ENCODE measurements around the gene MRPS7. TPM values are rescaled to one million over a fixed set of nuclear protein-coding genes. Genes with fewer than 3 reads are reported as not detected.
A peak's percentile ranks its signal among the peaks of the same experiment; 100 is the strongest.
"Not testable (repeated sequence)": the region's sequence is repeated elsewhere in the genome, so short reads cannot be mapped to it uniquely, and the experiment has no call there.

The MRPS7 gene
- total RNA-seq, 1 donor: 31.0 TPM

DNA sequence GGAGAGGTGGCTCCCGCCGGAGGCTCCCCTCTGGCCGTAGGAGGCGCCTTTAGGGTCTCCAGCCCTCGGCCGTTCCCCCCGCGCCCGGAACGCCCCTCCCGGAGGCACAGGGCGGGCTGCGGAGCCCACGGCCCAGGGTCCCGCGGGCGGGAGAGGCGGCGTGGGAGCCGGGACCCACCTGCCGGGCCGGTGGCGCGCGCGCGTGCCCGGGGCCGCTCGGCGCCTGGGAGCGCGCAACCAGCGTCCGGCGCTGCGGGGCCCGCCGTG lies 9.2 kb downstream of the MRPS7 start, which contains the start of gene MIF4GD:
MIF4GD (minus strand) TSS at position 266 of the 267 bp plus-strand sequence. CDS start 1,036 bp downstream, outside the sequence.
- H3K4me3 ChIP-seq (ENCODE audit: low read depth, low read length): peak within 1 kb of the TSS; percentile 80
- TF ChIP-seq, protein P1, sequence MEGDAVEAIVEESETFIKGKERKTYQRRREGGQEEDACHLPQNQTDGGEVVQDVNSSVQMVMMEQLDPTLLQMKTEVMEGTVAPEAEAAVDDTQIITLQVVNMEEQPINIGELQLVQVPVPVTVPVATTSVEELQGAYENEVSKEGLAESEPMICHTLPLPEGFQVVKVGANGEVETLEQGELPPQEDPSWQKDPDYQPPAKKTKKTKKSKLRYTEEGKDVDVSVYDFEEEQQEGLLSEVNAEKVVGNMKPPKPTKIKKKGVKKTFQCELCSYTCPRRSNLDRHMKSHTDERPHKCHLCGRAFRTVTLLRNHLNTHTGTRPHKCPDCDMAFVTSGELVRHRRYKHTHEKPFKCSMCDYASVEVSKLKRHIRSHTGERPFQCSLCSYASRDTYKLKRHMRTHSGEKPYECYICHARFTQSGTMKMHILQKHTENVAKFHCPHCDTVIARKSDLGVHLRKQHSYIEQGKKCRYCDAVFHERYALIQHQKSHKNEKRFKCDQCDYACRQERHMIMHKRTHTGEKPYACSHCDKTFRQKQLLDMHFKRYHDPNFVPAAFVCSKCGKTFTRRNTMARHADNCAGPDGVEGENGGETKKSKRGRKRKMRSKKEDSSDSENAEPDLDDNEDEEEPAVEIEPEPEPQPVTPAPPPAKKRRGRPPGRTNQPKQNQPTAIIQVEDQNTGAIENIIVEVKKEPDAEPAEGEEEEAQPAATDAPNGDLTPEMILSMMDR (IDR thresholded peaks at IDR 0.05; ENCODE audit: insufficient read depth, low read length): no peak
- no peak for DNase-seq (ENCODE audit: low read depth)

DNA sequence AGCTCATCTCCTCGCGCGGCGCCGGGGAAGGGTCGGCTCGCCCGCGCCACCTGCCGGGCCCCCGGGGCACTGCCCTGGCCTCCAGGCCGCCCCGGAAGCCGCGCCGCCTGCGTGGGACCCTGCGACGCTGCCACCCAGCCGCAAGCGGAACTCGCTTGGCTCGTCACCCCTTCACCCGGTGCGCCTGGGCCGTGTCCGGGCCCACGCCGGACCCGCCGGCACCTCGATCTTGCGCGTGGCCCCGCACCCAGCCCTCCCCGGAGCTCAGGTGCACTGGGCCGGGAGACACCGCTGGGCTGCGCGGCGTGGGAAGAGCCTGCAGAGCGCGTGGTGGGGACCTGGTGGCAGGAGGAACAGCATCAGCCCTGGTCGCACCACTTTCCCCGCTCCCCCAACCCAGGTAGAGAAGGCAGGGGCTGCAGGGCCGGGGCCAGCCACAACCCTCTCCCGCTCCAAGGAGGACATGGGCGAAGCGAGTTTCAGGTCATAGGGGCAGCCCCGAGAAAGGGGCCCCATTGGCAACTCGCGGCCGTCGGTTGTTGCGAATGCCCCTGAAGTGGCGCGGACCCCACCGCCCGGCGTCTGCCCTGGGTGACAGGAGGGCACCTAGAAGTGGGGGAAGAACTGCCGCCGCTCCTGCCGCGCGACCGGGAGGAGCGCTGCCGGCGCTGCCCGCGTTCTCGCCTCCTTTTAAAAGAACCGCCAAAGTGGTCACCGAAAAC lies 9.7 kb downstream of the MRPS7 start:
- TF ChIP-seq, protein P1 (IDR thresholded peaks at IDR 0.05; ENCODE audit: insufficient read depth, low read length): peak; percentile 47
- H3K4me3 ChIP-seq (ENCODE audit: low read depth, low read length): peak overlapping the region; percentile 80
- DNase-seq (ENCODE audit: low read depth): peak; percentile 43

DNA sequence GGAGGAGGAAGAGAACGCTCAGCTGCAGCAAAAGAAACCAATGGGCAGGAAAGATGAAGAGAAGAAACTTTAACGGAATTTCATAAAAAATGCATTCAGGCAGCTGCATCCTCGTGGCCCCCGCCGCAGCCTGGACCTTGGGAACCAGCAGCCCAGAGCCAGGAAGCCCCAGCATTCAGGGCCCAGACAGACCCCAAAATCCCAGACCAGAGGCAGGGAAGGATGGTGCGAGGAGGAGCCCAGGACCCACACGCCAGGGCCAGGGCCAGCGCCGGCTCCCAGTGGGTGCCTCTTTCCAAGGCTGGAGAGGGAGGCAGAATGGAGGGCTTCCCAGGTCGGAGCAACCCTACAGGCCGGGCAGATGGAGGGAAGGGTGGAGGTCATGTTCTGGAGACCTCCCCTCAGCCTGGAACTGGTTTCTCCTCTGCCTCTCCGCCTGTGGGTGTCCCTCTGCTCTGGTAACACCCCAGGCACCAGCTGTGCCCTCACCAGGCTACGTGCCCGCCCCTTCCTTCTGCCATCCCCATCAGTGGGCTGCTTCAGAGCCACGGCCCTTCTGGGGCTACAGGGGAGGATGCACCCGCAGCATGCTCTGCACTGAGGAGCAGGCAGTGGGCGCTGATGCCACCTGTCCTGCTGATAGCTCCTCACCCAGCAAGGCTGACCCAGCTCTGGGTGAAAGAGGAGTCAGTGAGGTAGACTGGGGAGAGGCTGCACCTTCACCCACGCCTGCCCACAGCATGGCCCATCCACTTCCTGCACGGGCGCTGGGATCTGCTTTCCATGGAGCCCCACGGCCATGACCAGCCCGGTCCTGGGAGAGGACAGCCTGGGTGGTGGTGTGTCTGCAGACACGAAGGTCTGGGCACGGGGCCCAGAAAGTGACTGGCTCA lies 10.5 kb downstream of the MRPS7 start:
- TF ChIP-seq, protein P1 (IDR thresholded peaks at IDR 0.05; ENCODE audit: insufficient read depth, low read length): no peak
- peak overlapping the region; percentile 80 for H3K4me3 ChIP-seq (ENCODE audit: low read depth, low read length)
- no peak for DNase-seq (ENCODE audit: low read depth)

DNA sequence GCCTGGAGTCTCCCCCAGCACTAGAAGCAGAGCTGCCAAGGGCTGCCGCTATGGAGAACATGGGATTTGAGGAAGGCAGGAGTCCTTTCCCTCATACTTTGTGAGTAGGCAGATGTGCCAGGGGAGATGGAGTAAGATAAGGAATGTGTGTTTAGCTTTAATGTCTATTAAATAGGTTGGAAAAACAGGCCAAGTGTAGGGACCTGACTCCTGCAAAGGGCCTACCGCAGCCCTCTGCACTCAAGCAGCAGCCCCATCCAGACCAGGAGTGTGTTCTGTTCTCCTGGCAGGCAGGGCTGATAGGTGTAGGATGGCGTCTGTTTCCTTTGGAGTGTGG lies 11.1 kb downstream of the MRPS7 start:
- TF ChIP-seq, protein P1 (IDR thresholded peaks at IDR 0.05; ENCODE audit: insufficient read depth, low read length): no peak
- no peak overlapping the region for H3K4me3 ChIP-seq (ENCODE audit: low read depth, low read length)
- DNase-seq (ENCODE audit: low read depth): peak; percentile 72

DNA sequence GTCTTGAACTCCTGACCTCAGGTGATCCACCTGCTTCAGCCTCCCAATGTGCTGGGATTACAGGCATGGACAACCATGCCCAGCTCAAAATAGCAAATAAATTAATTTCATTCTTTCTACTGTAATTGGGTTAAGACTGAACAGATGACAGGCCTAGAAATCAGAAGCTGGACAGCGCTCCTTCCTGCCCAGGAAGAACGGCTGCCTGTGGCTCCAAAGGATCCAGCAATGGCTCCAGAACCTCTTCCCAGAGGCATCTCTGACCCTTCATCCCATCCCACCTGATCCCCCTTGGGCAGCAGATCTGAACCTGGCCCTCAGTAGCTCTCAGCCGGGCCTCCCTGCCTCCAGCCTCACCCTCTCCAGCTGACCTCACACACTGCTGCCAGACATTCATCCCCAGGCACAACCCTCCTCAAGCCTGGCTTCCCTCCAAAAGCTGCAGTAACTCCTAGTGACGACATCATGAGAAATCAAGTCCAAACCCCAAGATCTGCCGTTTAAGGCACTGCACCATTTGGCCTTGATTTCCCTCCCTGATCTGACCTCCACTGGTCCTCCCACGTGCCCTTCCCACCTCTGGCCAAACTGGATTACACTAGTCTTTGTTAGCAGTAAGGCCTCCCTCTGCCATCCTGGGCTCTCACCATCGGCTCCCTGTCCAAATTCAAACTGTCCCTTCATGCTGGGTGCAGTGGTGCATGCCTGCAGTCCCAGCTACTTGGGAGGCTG lies 12.5 kb downstream of the MRPS7 start:
- no peak overlapping the region for H3K4me3 ChIP-seq (ENCODE audit: low read depth, low read length)
- peak; percentile 85 for DNase-seq (ENCODE audit: low read depth)
- TF ChIP-seq, protein P1 (IDR thresholded peaks at IDR 0.05; ENCODE audit: insufficient read depth, low read length): no peak

DNA sequence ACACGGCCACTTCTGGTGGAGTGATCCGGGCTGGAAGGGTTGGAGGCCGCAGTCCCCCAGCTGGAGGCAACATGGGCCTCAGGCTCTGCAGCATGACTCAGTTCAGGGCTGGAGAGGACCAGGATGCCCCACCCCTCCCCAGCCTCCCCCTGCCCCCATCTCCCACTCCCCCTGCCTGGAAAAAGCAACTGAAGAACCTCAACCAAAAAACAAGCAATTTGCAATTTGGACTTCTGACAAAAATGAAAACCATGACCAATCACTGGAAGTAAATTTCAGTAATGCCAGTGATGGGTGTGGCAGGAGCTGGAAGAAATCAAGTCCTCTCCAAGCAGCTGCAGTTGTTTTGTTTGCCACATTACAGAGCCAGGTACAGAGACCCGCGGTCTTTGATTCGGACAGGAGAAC lies 16.0 kb downstream of the MRPS7 start:
- H3K4me3 ChIP-seq (ENCODE audit: low read depth, low read length): no peak overlapping the region
- DNase-seq (ENCODE audit: low read depth): peak; percentile 74
- TF ChIP-seq, protein P1 (IDR thresholded peaks at IDR 0.05; ENCODE audit: insufficient read depth, low read length): no peak

- not testable (repeated sequence) for DNase-seq (ENCODE audit: low read depth); H3K4me3 ChIP-seq (ENCODE audit: low read depth, low read length)
Observed at GRCh38 chr17:75280189-75280588, 18.5 kb downstream of the MRPS7 start.

Data from fibroblast of the aortic adventitia (primary cell).